DLD1 (cell line): ENCODE measurements around the gene FKBP4.

Source experiments
- in situ Hi-C: cut with HindIII; loops from 2 replicates; pipeline ENCODE4 v1.10.0; 2017; ENCODE audit warnings: low sequenced_read_pairs

The FKBP4 gene

DNA sequence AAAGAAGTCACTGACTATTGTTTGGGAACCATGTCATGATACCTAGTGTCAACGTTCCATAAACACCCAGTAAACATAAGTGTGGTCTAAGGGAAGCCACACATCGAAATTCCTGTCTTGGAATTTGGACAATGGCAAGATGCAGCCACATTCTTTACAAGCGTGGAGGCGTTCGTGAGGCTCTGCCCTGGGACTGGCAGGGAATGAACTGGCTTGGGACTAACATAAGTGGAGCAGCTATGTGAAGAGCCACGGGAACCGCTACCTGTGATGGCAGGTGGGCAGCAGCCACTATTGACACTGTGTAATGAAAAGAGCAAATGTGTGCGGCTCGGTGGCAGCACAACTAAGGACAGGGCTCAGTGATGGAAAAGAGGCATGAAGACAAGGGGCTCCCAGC is 50.0 kb downstream of the FKBP4 start:
- in situ Hi-C loops: no loop called here

- in situ Hi-C loops: no loop called here
These were observed 50.5 kb downstream of the FKBP4 start for GRCh38 chr12:2845280-2845679.

- in situ Hi-C loops: no loop called here
These were observed 57.2 kb downstream of the FKBP4 start for GRCh38 chr12:2851931-2852330.

DNA sequence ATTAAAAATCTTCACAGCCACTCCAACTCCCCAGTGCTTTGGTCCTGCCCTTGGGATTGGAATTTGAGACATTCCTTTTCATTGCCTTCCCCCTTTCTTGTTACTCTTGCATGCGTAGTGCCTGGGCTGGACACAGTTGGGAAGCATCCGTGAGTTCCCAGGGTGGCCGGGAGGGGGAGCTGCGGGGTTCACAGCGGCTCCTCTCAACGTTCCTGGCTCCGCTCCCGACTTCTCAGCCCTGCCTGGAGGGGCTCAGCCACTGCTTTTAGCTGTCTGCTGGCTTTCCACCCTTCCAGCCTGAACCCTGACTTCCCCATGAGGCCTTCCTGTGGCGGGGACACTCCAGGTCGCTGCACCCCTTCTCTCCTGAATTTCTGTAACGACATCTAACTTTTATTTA is 58.9 kb downstream of the FKBP4 start:
- in situ Hi-C loops: no loop called here
